AG04449 (cell line): ENCODE results near the gene SLC44A5.
"Not testable (repeated sequence)": the region's sequence is repeated elsewhere in the genome, so short reads cannot be mapped to it uniquely, and the experiment has no call there.

Experiments
- CTCF ChIA-PET: fragments of 350-600 bp; formaldehyde crosslinking; extraction: SDS; loops from one replicate; lab custom pipeline; 2021; ENCODE audit warnings: antibody characterized with exemption; lab: Yijun Ruan, JAX
- POLR2A ChIA-PET: fragments of 400-600, 350-600 bp; formaldehyde crosslinking; extraction: SDS; loops from one replicate; lab custom pipeline; 2020; ENCODE audit warnings: antibody characterized with exemption, inconsistent platforms; lab: Yijun Ruan, JAX
- DNase-seq: peaks from one replicate; pipeline ENCODE4 v3.0.0-alpha.2; 2010; ENCODE audit warnings: low read depth, low spot score
- H3K4me3 ChIP-seq: 2 replicates; pipeline ENCODE4 v1.5.1; 2011; ENCODE audit warnings: low read depth, mild to moderate bottlenecking, control low read depth, low read length
- TF ChIP-seq, protein P1 (sequence below): IDR thresholded peaks from one replicate; pipeline ENCODE4 v1.5.1; 2011; ENCODE audit warnings: mild to moderate bottlenecking, moderate library complexity, low read length, control low read depth, inconsistent platforms; ENCODE audit not compliant: insufficient read depth; ENCODE audit errors: missing control alignments

SLC44A5 gene

DNA sequence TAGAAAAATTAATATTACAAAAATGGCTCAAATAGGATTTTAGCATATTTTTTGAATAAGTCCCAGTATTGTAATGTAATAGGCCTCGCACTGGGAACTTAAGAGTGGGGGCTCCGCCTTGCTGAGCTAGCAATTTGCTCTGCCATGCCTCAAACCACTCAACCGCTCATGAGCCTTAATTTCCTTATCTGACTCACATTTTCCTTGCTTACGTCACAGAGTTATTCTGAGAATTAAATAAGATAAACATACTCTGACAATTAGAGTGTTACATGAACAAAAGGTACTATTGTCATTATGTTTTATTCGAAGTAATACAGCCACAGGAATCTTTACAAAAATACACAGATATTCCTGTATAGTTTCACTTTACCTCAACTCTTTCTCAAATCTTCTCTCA lies 108.1 kb downstream of the SLC44A5 start:
- CTCF ChIA-PET: no interaction called here
- POLR2A ChIA-PET: no interaction called here
- no peak overlapping the region for H3K4me3 ChIP-seq
- TF ChIP-seq, protein P1, sequence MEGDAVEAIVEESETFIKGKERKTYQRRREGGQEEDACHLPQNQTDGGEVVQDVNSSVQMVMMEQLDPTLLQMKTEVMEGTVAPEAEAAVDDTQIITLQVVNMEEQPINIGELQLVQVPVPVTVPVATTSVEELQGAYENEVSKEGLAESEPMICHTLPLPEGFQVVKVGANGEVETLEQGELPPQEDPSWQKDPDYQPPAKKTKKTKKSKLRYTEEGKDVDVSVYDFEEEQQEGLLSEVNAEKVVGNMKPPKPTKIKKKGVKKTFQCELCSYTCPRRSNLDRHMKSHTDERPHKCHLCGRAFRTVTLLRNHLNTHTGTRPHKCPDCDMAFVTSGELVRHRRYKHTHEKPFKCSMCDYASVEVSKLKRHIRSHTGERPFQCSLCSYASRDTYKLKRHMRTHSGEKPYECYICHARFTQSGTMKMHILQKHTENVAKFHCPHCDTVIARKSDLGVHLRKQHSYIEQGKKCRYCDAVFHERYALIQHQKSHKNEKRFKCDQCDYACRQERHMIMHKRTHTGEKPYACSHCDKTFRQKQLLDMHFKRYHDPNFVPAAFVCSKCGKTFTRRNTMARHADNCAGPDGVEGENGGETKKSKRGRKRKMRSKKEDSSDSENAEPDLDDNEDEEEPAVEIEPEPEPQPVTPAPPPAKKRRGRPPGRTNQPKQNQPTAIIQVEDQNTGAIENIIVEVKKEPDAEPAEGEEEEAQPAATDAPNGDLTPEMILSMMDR: no peak
- no peak for DNase-seq

DNA sequence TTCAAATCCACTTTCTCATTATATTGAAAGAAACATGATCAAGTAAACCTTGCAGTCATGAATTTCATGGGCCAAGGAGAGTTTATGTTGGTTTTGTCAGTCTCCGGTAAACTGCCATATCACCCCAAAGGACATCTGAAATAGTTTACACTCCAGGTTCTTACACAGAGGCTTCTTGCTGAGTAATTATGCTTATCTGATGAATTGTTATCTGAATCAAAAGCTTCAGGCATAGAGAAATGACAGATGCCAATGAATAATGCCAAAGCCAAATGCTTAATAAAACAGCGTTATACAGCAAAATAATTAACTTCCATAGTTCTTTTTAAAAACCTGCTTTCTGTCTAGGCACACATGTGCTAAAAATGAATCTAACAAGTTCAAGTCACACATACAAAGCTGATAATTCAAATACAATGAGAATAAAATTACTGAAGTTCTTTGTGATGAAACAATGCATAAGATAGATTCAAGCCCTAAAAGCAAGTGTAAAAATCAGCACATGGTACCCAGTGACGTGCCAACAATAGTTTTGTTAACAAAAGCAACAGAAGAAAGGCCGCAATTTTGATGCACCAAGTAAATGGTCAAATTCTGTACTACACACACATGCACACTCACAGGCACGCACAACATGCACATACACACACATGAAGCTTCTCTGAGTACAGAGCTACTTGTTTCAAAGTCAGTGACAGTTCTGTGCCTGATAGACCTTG lies 109.2 kb downstream of the SLC44A5 start:
- DNase-seq: no peak
- POLR2A ChIA-PET: no interaction called here
- TF ChIP-seq, protein P1: no peak

DNA sequence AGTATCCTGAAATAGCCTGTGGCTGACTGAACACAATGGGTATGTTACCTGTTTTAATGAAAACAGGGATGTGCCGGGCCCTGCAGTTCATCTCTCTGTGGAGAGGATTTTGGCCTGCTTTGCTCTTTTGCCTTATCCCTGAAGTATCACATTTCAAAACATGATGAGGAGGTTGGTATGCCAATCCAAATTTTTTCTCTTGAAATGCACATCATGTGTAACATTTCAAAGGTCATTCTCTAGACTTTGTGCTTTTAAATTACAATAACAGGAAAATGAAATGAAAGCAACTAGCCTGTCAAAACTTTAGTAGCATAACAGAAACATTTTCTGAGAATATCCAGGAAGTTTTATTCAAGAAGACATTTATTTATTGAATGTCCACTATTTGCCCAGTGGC lies 118.9 kb downstream of the SLC44A5 start:
- H3K4me3 ChIP-seq: no peak overlapping the region
- DNase-seq: no peak
- TF ChIP-seq, protein P1: no peak
- CTCF ChIA-PET: no interaction called here
- POLR2A ChIA-PET: no interaction called here

More for the DNA sequence above, 109.2 kb downstream of the SLC44A5 start:
- CTCF ChIA-PET: no interaction called here
- H3K4me3 ChIP-seq: no peak overlapping the region

DNA sequence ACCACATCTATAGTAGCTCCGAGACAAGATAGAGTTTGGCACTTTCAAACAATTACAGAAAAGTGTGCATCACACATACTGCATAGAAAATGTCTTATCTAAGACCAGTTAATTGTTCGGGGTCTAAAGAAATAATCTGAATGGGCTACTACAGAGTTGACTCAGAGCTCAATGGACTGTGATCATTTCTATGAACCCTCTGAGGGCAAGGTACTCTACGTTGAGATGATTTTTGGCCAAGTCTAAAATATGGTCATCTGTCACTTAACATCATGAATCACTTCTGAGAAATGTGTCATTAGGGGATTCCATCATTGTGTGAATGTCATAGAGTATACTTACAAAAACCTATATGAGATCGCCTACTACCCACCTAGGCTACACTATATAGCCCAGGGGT lies 123.5 kb downstream of the SLC44A5 start:
- TF ChIP-seq, protein P1: no peak
- DNase-seq: no peak
- ChIA-PET CTCF (no interaction called here), POLR2A (no interaction called here)
- no peak overlapping the region for H3K4me3 ChIP-seq

DNA sequence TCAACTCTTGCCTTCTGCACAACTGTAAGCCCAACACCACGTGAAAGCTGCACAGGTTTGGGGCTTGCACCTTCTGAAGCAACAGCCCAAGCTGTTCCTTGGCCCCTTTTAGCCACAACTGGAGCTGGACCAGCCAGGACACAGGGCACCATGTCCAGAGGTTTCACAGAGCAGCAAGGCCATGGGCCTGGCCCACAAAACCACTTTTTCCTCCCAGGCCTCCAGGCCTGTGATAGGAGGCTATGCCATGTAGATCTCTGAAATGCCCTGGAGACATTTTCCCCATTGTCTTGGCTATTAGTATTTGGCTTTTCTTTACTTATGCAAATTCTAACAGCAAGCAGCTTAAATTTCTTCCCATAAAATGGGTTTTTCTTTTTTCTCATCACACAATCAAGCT lies 126.1 kb downstream of the SLC44A5 start:
- ChIA-PET CTCF (no interaction called here), POLR2A (no interaction called here)
- H3K4me3 ChIP-seq: no peak overlapping the region
- TF ChIP-seq, protein P1: no peak
- no peak for DNase-seq

DNA sequence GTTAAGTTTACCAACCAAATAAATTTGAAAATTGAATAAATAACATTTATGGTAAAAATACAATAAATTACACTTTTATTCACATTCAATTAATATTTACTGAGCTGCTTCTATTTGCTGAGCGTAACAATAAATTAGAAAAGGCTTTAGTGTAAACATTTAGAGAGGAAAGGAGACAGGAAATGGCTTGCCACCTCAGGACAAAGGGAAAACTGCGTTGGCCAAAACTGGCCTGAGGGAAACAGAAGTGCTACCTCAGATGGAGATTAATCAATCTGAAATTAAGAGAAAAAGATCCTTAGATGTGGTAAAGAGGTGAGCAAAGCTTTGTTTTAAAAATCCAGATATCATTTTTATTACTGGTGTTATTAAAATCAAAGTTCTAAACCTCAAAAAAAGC lies 128.0 kb downstream of the SLC44A5 start:
- ChIA-PET CTCF (no interaction called here), POLR2A (no interaction called here)
- TF ChIP-seq, protein P1: no peak
- no peak overlapping the region for H3K4me3 ChIP-seq
- DNase-seq: no peak

DNA sequence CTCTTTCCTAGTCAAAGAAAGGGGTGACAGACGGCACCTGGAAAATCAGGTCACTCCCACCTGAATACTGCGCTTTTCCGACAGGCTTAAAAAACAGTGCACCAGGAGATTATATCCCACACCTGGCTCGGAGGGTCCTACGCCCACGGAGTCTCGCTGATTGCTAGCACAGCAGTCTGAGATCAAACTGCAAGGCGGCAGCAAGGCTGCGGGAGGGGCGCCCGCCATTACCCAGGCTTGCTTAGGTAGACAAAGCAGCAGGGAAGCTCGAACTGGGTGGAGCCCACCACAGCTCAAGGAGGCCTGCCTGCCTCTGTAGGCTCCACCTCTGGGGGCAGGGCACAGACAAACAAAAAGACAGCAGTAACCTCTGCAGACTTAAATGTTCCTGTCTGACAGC lies 134.4 kb downstream of the SLC44A5 start:
- DNase-seq, H3K4me3 ChIP-seq, CTCF ChIA-PET, POLR2A ChIA-PET: not testable (repeated sequence)
